Esophagus squamous epithelium (tissue), 5 donors: Measurements from ENCODE around the gene OR10V1. TPM values are rescaled to one million over a fixed set of nuclear protein-coding genes. Genes with fewer than 3 reads are reported as not detected.

ENCODE experiments used
- DNase-seq: peaks from one replicate; lab custom pipeline; 2025; lab: John Stamatoyannopoulos, UW
- H3K27ac ChIP-seq, 4 donors: fragments of 200-600 bp; sonication (generic); one replicate each; pipeline ENCODE4 v1.5.1; 2016 to 2019; ENCODE audit warnings: mild to moderate bottlenecking in 1 of 4
- H3K27me3 ChIP-seq, 4 donors: fragments of 200-600 bp; sonication (generic); 1 replicate in 3 of 4; 2 replicates in 1 of 4; pipeline versions ENCODE4 v1.5.1 to v1.6.0; 2017 to 2021; ENCODE audit warnings: antibody characterized with exemption in 1 of 4
- H3K36me3 ChIP-seq, 3 donors: fragments of 200-600 bp; sonication (generic); one replicate each; pipeline ENCODE4 v1.5.1; 2016 to 2019
- H3K4me1 ChIP-seq, 3 donors: fragments of 200-600 bp; sonication (generic); one replicate each; pipeline ENCODE4 v1.5.1; 2017 to 2019
- H3K4me3 ChIP-seq, 4 donors: fragments of 200-600 bp; sonication (generic); 1 replicate in 3 of 4; 2 replicates in 1 of 4; pipeline ENCODE4 v1.5.1; 2016 to 2019; ENCODE audit warnings: mild to moderate bottlenecking in 2 of 4, moderate library complexity in 1 of 4
- H3K9me3 ChIP-seq, 3 donors: fragments of 200-600 bp; sonication (generic); one replicate each; pipeline ENCODE4 v1.5.1; 2016 to 2019
- CTCF ChIP-seq, 6 experiments: fragments of 450-650 bp in 4 of 6; fragments of 200-600 bp in 2 of 6; sonication (generic) in 2 of 6; IDR thresholded peaks; one replicate each; pipeline ENCODE4 v1.5.1; 2016 to 2019; ENCODE audit warnings: antibody characterized with exemption in 6 of 6, mild to moderate bottlenecking in 4 of 6, moderate library complexity in 4 of 6
- POLR2A ChIP-seq, 4 donors: fragments of 450-650 bp; IDR thresholded peaks; one replicate each; pipeline ENCODE4 v1.6.1; 2017; ENCODE audit warnings: antibody characterized with exemption in 4 of 4, mild to moderate bottlenecking in 4 of 4, moderate library complexity in 3 of 4
- WGBS, 2 donors: methylation state at CpG; one replicate each; pipeline ENCODE4 v1.1.5; 2018; 5-methylcytosine and 5-hydroxymethylcytosine counted together
- intact Hi-C: fragments of 100-400 bp; cut with DNase I; formaldehyde crosslinking; loops from one replicate; pipeline ENCODE4 v1.15.0; 2022
- total RNA-seq, 4 donors: library from RNA; depleted of rRNA; stranded (reverse); fragments of >200 nt; gene quantifications; one replicate each; pipeline ENCODE4 v1.1.0, GENCODE V29; 2016
- donor health status: DM: yes; HTN: yes; CAD: no.

OR10V1 gene
- total RNA-seq, 4 donors from 2014 or later, result not detected

- H3K36me3 ChIP-seq, result no peaks in the 10 kb centered on the region
- H3K9me3 ChIP-seq, result no peaks in the 10 kb centered on the region
- H3K4me1 ChIP-seq, result peaks cover 4 to 12% (median 5%) of the 10 kb centered on the region in 3 donors
- TF ChIP-seq CTCF (IDR thresholded peaks at IDR 0.05), result no peak
- intact Hi-C loops, result loop anchor here (10.0 kb wide), 2 partner anchors 131 to 139 kb away; no protein-coding TSS in a partner anchor
- no peak for DNase-seq
- H3K27me3 ChIP-seq, result no peaks in the 10 kb centered on the region
- no peak overlapping the region for H3K27ac ChIP-seq
- no peak overlapping the region for H3K4me3 ChIP-seq
- 62 to 65% methylated on average over 2 of the region's 2 CpGs for WGBS, 2 donors
These were observed 39.4 kb downstream of the OR10V1 start for GRCh38 chr11:59674291-59674690.

- DNase-seq, result no peak
- Histone ChIP-seq H3K36me3 (no peaks in the 10 kb centered on the region), H3K4me1 (peaks cover 4 to 12% (median 5%) of the 10 kb centered on the region in 3 donors), H3K27me3 (no peaks in the 10 kb centered on the region), H3K27ac (no peak overlapping the region), H3K4me3 (no peak overlapping the region), H3K9me3 (no peaks in the 10 kb centered on the region)
- intact Hi-C loops, result loop anchor here (10.0 kb wide), 2 partner anchors 132 to 138 kb away; no protein-coding TSS in a partner anchor
- no peak for TF ChIP-seq POLR2A (IDR thresholded peaks at IDR 0.05)
- TF ChIP-seq CTCF (IDR thresholded peaks at IDR 0.05), result no peak
- WGBS, 2 donors, result 93 to 100% methylated on average over 2 of the region's 2 CpGs
These were observed 40.4 kb downstream of the OR10V1 start for GRCh38 chr11:59673291-59673690.

- no peak for TF ChIP-seq POLR2A (IDR thresholded peaks at IDR 0.05)
- TF ChIP-seq CTCF (IDR thresholded peaks at IDR 0.05), result no peak
- no peak for DNase-seq
- intact Hi-C loops, result loop anchor here (10.0 kb wide), 2 partner anchors 133 to 137 kb away; no protein-coding TSS in a partner anchor
- Histone ChIP-seq H3K27me3 (no peaks in the 10 kb centered on the region), H3K36me3 (peaks cover 0 to 4% (median 0%) of the 10 kb centered on the region in 3 donors), H3K9me3 (no peaks in the 10 kb centered on the region), H3K27ac (no peak overlapping the region), H3K4me3 (no peak overlapping the region), H3K4me1 (peaks cover 12 to 31% (median 21%) of the 10 kb centered on the region in 3 donors)
- 88 to 95% methylated on average over 11 of the region's 11 CpGs for WGBS, 2 donors
These were observed 42.2 kb downstream of the OR10V1 start for GRCh38 chr11:59671471-59671870.

- no peak for TF ChIP-seq POLR2A (IDR thresholded peaks at IDR 0.05)
- TF ChIP-seq CTCF (IDR thresholded peaks at IDR 0.05), result no peak
- intact Hi-C loops, result loop anchor here (5.0 to 10.0 kb wide), 3 partner anchors 57 to 135 kb away; no protein-coding TSS in a partner anchor
These were observed 44.0 kb downstream of the OR10V1 start for GRCh38 chr11:59669611-59670009.

GRCh38 chr11:59668950-59669610, 44.6 kb downstream of the OR10V1 start, which contains the start of gene PATL1:
Gene PATL1 (minus strand): TSS chr11:59669037. CDS start chr11:59668895, 142 bp downstream.
- H3K4me3 ChIP-seq, result peak within 1 kb of the TSS; percentile 91 to 98 (median 94)
- intact Hi-C loops, result loop anchor here (5.0 kb wide), 1 partner anchor 57 kb away; no protein-coding TSS in a partner anchor

More at GRCh38 chr11:59669611-59670009, 44.0 kb downstream of the OR10V1 start:
- Histone ChIP-seq H3K4me3 (peak overlapping the region; percentile 91 to 98 (median 94)), H3K27ac (peak overlapping the region; percentile 97 to 99 (median 98)), H3K27me3 (no peaks in the 10 kb centered on the region), H3K9me3 (no peaks in the 10 kb centered on the region), H3K36me3 (peaks cover 4 to 22% (median 9%) of the 10 kb centered on the region in 3 donors), H3K4me1 (peaks cover 13 to 32% (median 22%) of the 10 kb centered on the region in 3 donors)
- no peak for DNase-seq
- 7 to 12% methylated on average over 10 to 11 of the region's 22 CpGs for WGBS, 2 donors

More at GRCh38 chr11:59668950-59669610, 44.6 kb downstream of the OR10V1 start, which contains the start of gene PATL1:
- peak; percentile 90 for DNase-seq
- TF ChIP-seq POLR2A (IDR thresholded peaks at IDR 0.05) (peak in 3 of 4 donors; percentile 62 to 90 (median 79)), CTCF (IDR thresholded peaks at IDR 0.05) (no peak)
- peaks cover 13 to 35% (median 22%) of the 10 kb centered on the region in 3 donors for H3K4me1 ChIP-seq
- H3K9me3 ChIP-seq, result no peaks in the 10 kb centered on the region
- no peaks in the 10 kb centered on the region for H3K27me3 ChIP-seq
- peak within 1 kb of the TSS; percentile 97 to 99 (median 98) for H3K27ac ChIP-seq
- WGBS, 2 donors, result 0% methylated on average over 4 of the region's 68 CpGs; no CpG with 5 or more reads in 1 of the 2 donors
- H3K36me3 ChIP-seq, result peaks cover 4 to 27% (median 14%) of the 10 kb centered on the region in 3 donors
